ENCODE results near the gene WDR37. TPM values are rescaled to one million over a fixed set of nuclear protein-coding genes. Genes with fewer than 3 reads are reported as not detected.

WDR37 gene
- total and polyA plus RNA-seq, 4 donors = 3.9 to 25.9 (median 14.4) TPM

GRCh38 chr10:1169981-1170866, 114.0 kb downstream of the WDR37 start:
- H3K27me3 ChIP-seq (ENCODE audit: control insufficient read depth in 1 of 2, insufficient read depth in 2 of 2, low read length in 1 of 2) = no peaks in the 10 kb centered on the region
- intact Hi-C loops (cut with DNase I) = no loop called here
- no peak overlapping the region for H3K4me3 ChIP-seq (ENCODE audit: low read length in 2 of 2)
- H3K27ac ChIP-seq (ENCODE audit: low read depth in 1 of 2, low read length in 2 of 2) = no peak overlapping the region
- H3K36me3 ChIP-seq (ENCODE audit: control insufficient read depth in 1 of 2, insufficient read depth in 2 of 2, low read length in 1 of 2) = no peaks in the 10 kb centered on the region
- no peak for ATAC-seq (ENCODE audit: low FRiP score)
- no peaks in the 10 kb centered on the region for H3K4me1 ChIP-seq (ENCODE audit: control insufficient read depth in 1 of 2, insufficient read depth in 2 of 2, low read length in 2 of 2)
- peak; percentile 12 to 61 for DNase-seq
- no peaks in the 10 kb centered on the region for H3K9me3 ChIP-seq (ENCODE audit: control insufficient read depth, low read length)
- WGBS, 2 donors = 43 to 51% methylated on average over 22 of the region's 22 CpGs

GRCh38 chr10:1170867-1171180, 114.6 kb downstream of the WDR37 start:
- Histone ChIP-seq H3K9me3 (ENCODE audit: control insufficient read depth, low read length) (no peaks in the 10 kb centered on the region), H3K36me3 (ENCODE audit: control insufficient read depth in 1 of 2, insufficient read depth in 2 of 2, low read length in 1 of 2) (no peaks in the 10 kb centered on the region), H3K4me1 (ENCODE audit: control insufficient read depth in 1 of 2, insufficient read depth in 2 of 2, low read length in 2 of 2) (no peaks in the 10 kb centered on the region), H3K27me3 (ENCODE audit: control insufficient read depth in 1 of 2, insufficient read depth in 2 of 2, low read length in 1 of 2) (no peaks in the 10 kb centered on the region), H3K27ac (ENCODE audit: low read depth in 1 of 2, low read length in 2 of 2) (no peak overlapping the region), H3K4me3 (ENCODE audit: low read length in 2 of 2) (no peak overlapping the region)
- ATAC-seq (ENCODE audit: low FRiP score) = no peak
- WGBS, 2 donors = 81 to 84% methylated on average over 13 of the region's 13 CpGs
- intact Hi-C loops (cut with DNase I) = no loop called here
- DNase-seq = peak; percentile 15 to 40

- DNase-seq = peak in 1 of 2 donors; percentile 30
- Histone ChIP-seq H3K9me3 (ENCODE audit: control insufficient read depth, low read length) (no peaks in the 10 kb centered on the region), H3K4me3 (ENCODE audit: low read length in 2 of 2) (no peak overlapping the region), H3K27me3 (ENCODE audit: control insufficient read depth in 1 of 2, insufficient read depth in 2 of 2, low read length in 1 of 2) (no peaks in the 10 kb centered on the region), H3K4me1 (ENCODE audit: control insufficient read depth in 1 of 2, insufficient read depth in 2 of 2, low read length in 2 of 2) (no peaks in the 10 kb centered on the region), H3K27ac (ENCODE audit: low read depth in 1 of 2, low read length in 2 of 2) (no peak overlapping the region), H3K36me3 (ENCODE audit: control insufficient read depth in 1 of 2, insufficient read depth in 2 of 2, low read length in 1 of 2) (no peaks in the 10 kb centered on the region)
- ATAC-seq (ENCODE audit: low FRiP score) = no peak
- intact Hi-C loops (cut with DNase I) = no loop called here
- 87 to 89% methylated on average over 4 of the region's 4 CpGs for WGBS, 2 donors
Observed at GRCh38 chr10:1171182-1171581, 115.0 kb downstream of the WDR37 start.

- Histone ChIP-seq H3K27me3 (ENCODE audit: control insufficient read depth in 1 of 2, insufficient read depth in 2 of 2, low read length in 1 of 2) (no peaks in the 10 kb centered on the region), H3K9me3 (ENCODE audit: control insufficient read depth, low read length) (no peaks in the 10 kb centered on the region), H3K4me3 (ENCODE audit: low read length in 2 of 2) (no peak overlapping the region), H3K4me1 (ENCODE audit: control insufficient read depth in 1 of 2, insufficient read depth in 2 of 2, low read length in 2 of 2) (no peaks in the 10 kb centered on the region), H3K36me3 (ENCODE audit: control insufficient read depth in 1 of 2, insufficient read depth in 2 of 2, low read length in 1 of 2) (no peaks in the 10 kb centered on the region), H3K27ac (ENCODE audit: low read depth in 1 of 2, low read length in 2 of 2) (no peak overlapping the region)
- 84 to 88% methylated on average over 9 of the region's 9 CpGs for WGBS, 2 donors
- ATAC-seq (ENCODE audit: low FRiP score) = no peak
- intact Hi-C loops (cut with DNase I) = no loop called here
- peak; percentile 22 to 30 for DNase-seq
Observed at GRCh38 chr10:1171586-1171985, 115.4 kb downstream of the WDR37 start.

GRCh38 chr10:1172256-1172984, 116.2 kb downstream of the WDR37 start:
- intact Hi-C loops (cut with DNase I) = no loop called here
- Histone ChIP-seq H3K4me1 (ENCODE audit: control insufficient read depth in 1 of 2, insufficient read depth in 2 of 2, low read length in 2 of 2) (no peaks in the 10 kb centered on the region), H3K27me3 (ENCODE audit: control insufficient read depth in 1 of 2, insufficient read depth in 2 of 2, low read length in 1 of 2) (no peaks in the 10 kb centered on the region), H3K9me3 (ENCODE audit: control insufficient read depth, low read length) (no peaks in the 10 kb centered on the region), H3K36me3 (ENCODE audit: control insufficient read depth in 1 of 2, insufficient read depth in 2 of 2, low read length in 1 of 2) (no peaks in the 10 kb centered on the region), H3K4me3 (ENCODE audit: low read length in 2 of 2) (no peak overlapping the region), H3K27ac (ENCODE audit: low read depth in 1 of 2, low read length in 2 of 2) (no peak overlapping the region)
- WGBS, 2 donors = 68 to 71% methylated on average over 15 of the region's 15 CpGs
- DNase-seq (peak in 1 of 2 donors; percentile 43), ATAC-seq (ENCODE audit: low FRiP score) (no peak)

GRCh38 chr10:1173091-1173490, 116.9 kb downstream of the WDR37 start:
- no peak overlapping the region for H3K27ac ChIP-seq (ENCODE audit: low read depth in 1 of 2, low read length in 2 of 2)
- intact Hi-C loops (cut with DNase I) = no loop called here
- DNase-seq (peak in 1 of 2 donors; percentile 65), ATAC-seq (ENCODE audit: low FRiP score) (no peak)
- H3K9me3 ChIP-seq (ENCODE audit: control insufficient read depth, low read length) = no peaks in the 10 kb centered on the region
- WGBS, 2 donors = 88 to 90% methylated on average over 27 of the region's 27 CpGs
- no peaks in the 10 kb centered on the region for H3K4me1 ChIP-seq (ENCODE audit: control insufficient read depth in 1 of 2, insufficient read depth in 2 of 2, low read length in 2 of 2)
- H3K36me3 ChIP-seq (ENCODE audit: control insufficient read depth in 1 of 2, insufficient read depth in 2 of 2, low read length in 1 of 2) = no peaks in the 10 kb centered on the region
- no peaks in the 10 kb centered on the region for H3K27me3 ChIP-seq (ENCODE audit: control insufficient read depth in 1 of 2, insufficient read depth in 2 of 2, low read length in 1 of 2)
- no peak overlapping the region for H3K4me3 ChIP-seq (ENCODE audit: low read length in 2 of 2)

GRCh38 chr10:1174022-1174421, 117.8 kb downstream of the WDR37 start:
- Histone ChIP-seq H3K9me3 (ENCODE audit: control insufficient read depth, low read length) (no peaks in the 10 kb centered on the region), H3K27me3 (ENCODE audit: control insufficient read depth in 1 of 2, insufficient read depth in 2 of 2, low read length in 1 of 2) (no peaks in the 10 kb centered on the region), H3K4me1 (ENCODE audit: control insufficient read depth in 1 of 2, insufficient read depth in 2 of 2, low read length in 2 of 2) (no peaks in the 10 kb centered on the region), H3K4me3 (ENCODE audit: low read length in 2 of 2) (no peak overlapping the region), H3K27ac (ENCODE audit: low read depth in 1 of 2, low read length in 2 of 2) (no peak overlapping the region), H3K36me3 (ENCODE audit: control insufficient read depth in 1 of 2, insufficient read depth in 2 of 2, low read length in 1 of 2) (no peaks in the 10 kb centered on the region)
- ATAC-seq (ENCODE audit: low FRiP score) = no peak
- peak in 1 of 2 donors; percentile 51 for DNase-seq
- 80 to 84% methylated on average over 5 of the region's 5 CpGs for WGBS, 2 donors
- intact Hi-C loops (cut with DNase I) = no loop called here

GRCh38 chr10:1175956-1176565, 119.9 kb downstream of the WDR37 start:
- Histone ChIP-seq H3K9me3 (ENCODE audit: control insufficient read depth, low read length) (no peaks in the 10 kb centered on the region), H3K4me1 (ENCODE audit: control insufficient read depth in 1 of 2, insufficient read depth in 2 of 2, low read length in 2 of 2) (no peaks in the 10 kb centered on the region), H3K27me3 (ENCODE audit: control insufficient read depth in 1 of 2, insufficient read depth in 2 of 2, low read length in 1 of 2) (no peaks in the 10 kb centered on the region), H3K27ac (ENCODE audit: low read depth in 1 of 2, low read length in 2 of 2) (no peak overlapping the region), H3K36me3 (ENCODE audit: control insufficient read depth in 1 of 2, insufficient read depth in 2 of 2, low read length in 1 of 2) (no peaks in the 10 kb centered on the region), H3K4me3 (ENCODE audit: low read length in 2 of 2) (no peak overlapping the region)
- DNase-seq = peak in 1 of 2 donors; percentile 24
- intact Hi-C loops (cut with DNase I) = no loop called here
- WGBS, 2 donors = 85 to 90% methylated on average over 23 of the region's 23 CpGs
- no peak for ATAC-seq (ENCODE audit: low FRiP score)
